Endothelial cell of umbilical vein (primary cell): ENCODE data around the gene C9orf152. TPM values are rescaled to one million over a fixed set of nuclear protein-coding genes. Genes with fewer than 3 reads are reported as not detected.

ENCODE experiments used
- BruUV-seq: library from RNA; stranded (reverse); fragments of 400-500 nt; replicated peaks from 2 replicates; lab custom pipeline; 2021; lab: Mats Ljungman, UMichigan
- CTCF ChIA-PET: fragments of 300-600, 350-600 bp; sonication (Branson Sonifier 250); formaldehyde crosslinking; loops from one replicate; lab custom pipeline; 2021; ENCODE audit warnings: antibody characterized with exemption, inconsistent platforms; lab: Charles Lee
- POLR2A ChIA-PET: fragments of 300-600, 350-600 bp; sonication (Branson Sonifier 250); formaldehyde crosslinking; loops from one replicate; lab custom pipeline; 2021; ENCODE audit warnings: antibody characterized with exemption, inconsistent platforms; lab: Charles Lee
- DNase-seq: peaks from one replicate; pipeline ENCODE4 v3.0.0-alpha.2; 2011; ENCODE audit warnings: low read depth, low spot score
- FAIRE-seq: peaks from 2 replicates; lab custom pipeline; 2011; peaks lifted over from hg19 to GRCh38; lab: Jason Lieb, UNC
- H2AFZ ChIP-seq: 2 replicates; pipeline ENCODE4 v1.6.0; 2012; ENCODE audit warnings: low read depth, low read length, control low read depth, inconsistent platforms
- H3K27ac ChIP-seq: 2 replicates; pipeline ENCODE4 v1.5.1; 2011; ENCODE audit warnings: low read depth, mild to moderate bottlenecking, control low read depth, low read length, moderate library complexity; ENCODE audit not compliant: insufficient read depth
- H3K27me3 ChIP-seq, 2 experiments: 2 replicates each; pipeline versions ENCODE4 v1.6.0 to v1.6.1; 2011; ENCODE audit warnings: low read length in 2 of 2, mixed read lengths in 1 of 2; ENCODE audit not compliant: control insufficient read depth in 2 of 2, insufficient read depth in 2 of 2
- H3K36me3 ChIP-seq, 2 experiments: 2 replicates in 1 of 2; 3 replicates in 1 of 2; pipeline ENCODE4 v1.5.1; 2011; ENCODE audit warnings: low read length in 2 of 2, mild to moderate bottlenecking in 1 of 2, moderate library complexity in 1 of 2; ENCODE audit not compliant: control insufficient read depth in 2 of 2, insufficient read depth in 2 of 2; ENCODE audit errors: extremely low read depth in 1 of 2
- H3K4me1 ChIP-seq: 3 replicates; pipeline ENCODE4 v1.5.1; 2011; ENCODE audit warnings: mild to moderate bottlenecking, low read length; ENCODE audit not compliant: control insufficient read depth, insufficient read depth; ENCODE audit errors: extremely low read depth
- H3K4me2 ChIP-seq: 2 replicates; pipeline ENCODE4 v1.6.1; 2011; ENCODE audit warnings: low read length, control low read depth, mixed read lengths; ENCODE audit not compliant: insufficient read depth
- H3K4me3 ChIP-seq, 3 experiments: fragments of 200-600 bp in 1 of 3; sonication (generic), shearing (Covaris generic) in 1 of 3; replicated peaks in 1 of 3; 2 replicates each; pipeline ENCODE4 v1.5.1; 2011 to 2016; ENCODE audit warnings: control low read depth in 3 of 3, low read length in 3 of 3, mild to moderate bottlenecking in 2 of 3, inconsistent platforms in 1 of 3, low read depth in 1 of 3, moderate library complexity in 1 of 3; ENCODE audit not compliant: insufficient read depth in 1 of 3
- H3K79me2 ChIP-seq: 2 replicates; pipeline ENCODE4 v1.6.0; 2012; ENCODE audit warnings: low read length, inconsistent platforms; ENCODE audit not compliant: control insufficient read depth, insufficient read depth
- H3K9ac ChIP-seq: replicated peaks from 2 replicates; pipeline ENCODE3; 2011; ENCODE audit warnings: low read length, control low read depth; ENCODE audit not compliant: insufficient read depth; ENCODE audit errors: extremely low read depth
- H3K9me1 ChIP-seq: replicated peaks from 3 replicates; pipeline ENCODE4 v1.6.0; 2011; ENCODE audit warnings: mild to moderate bottlenecking, low read length; ENCODE audit not compliant: control insufficient read depth, insufficient read depth; ENCODE audit errors: extremely low read depth
- H3K9me3 ChIP-seq: replicated peaks from 2 replicates; pipeline ENCODE4 v1.5.1; 2012; ENCODE audit warnings: low read length, inconsistent platforms; ENCODE audit not compliant: control insufficient read depth, insufficient read depth
- H4K20me1 ChIP-seq: replicated peaks from 2 replicates; pipeline ENCODE3; 2011; ENCODE audit warnings: mild to moderate bottlenecking, low read length; ENCODE audit not compliant: control insufficient read depth, insufficient read depth; ENCODE audit errors: extremely low read depth
- EZH2 ChIP-seq: IDR thresholded peaks from 2 replicates; pipeline ENCODE4 v1.6.1; 2012; ENCODE audit warnings: borderline replicate concordance, low read depth, mild to moderate bottlenecking, moderate library complexity, low read length, inconsistent platforms; ENCODE audit not compliant: severe bottlenecking
- FOS ChIP-seq: IDR thresholded peaks from 2 replicates; pipeline ENCODE4 v1.6.1; 2011; ENCODE audit warnings: mild to moderate bottlenecking, low read length, moderate library complexity, borderline replicate concordance; ENCODE audit not compliant: insufficient read depth
- GATA2 ChIP-seq: IDR thresholded peaks from 2 replicates; pipeline ENCODE4 v1.7.0; 2011; ENCODE audit warnings: low read depth, mild to moderate bottlenecking, moderate library complexity, mixed read lengths, low read length; ENCODE audit not compliant: insufficient read length, insufficient read depth
- JUN ChIP-seq: IDR thresholded peaks from 2 replicates; pipeline ENCODE4 v1.6.1; 2011; ENCODE audit warnings: borderline replicate concordance, low read depth; ENCODE audit not compliant: insufficient read length, insufficient read depth
- MYC ChIP-seq: IDR thresholded peaks from one replicate; pipeline ENCODE4 v1.6.1; 2011; ENCODE audit warnings: mild to moderate bottlenecking, low read depth, low read length
- POLR2A ChIP-seq: IDR thresholded peaks from 2 replicates; pipeline ENCODE4 v1.6.1; 2012; ENCODE audit warnings: low read depth, mild to moderate bottlenecking, control low read depth, low read length
- POLR2AphosphoS5 ChIP-seq: IDR thresholded peaks from 2 replicates; pipeline ENCODE4 v1.6.1; 2012; ENCODE audit warnings: low read depth, mild to moderate bottlenecking, control low read depth, low read length, moderate library complexity; ENCODE audit not compliant: insufficient read depth
- dilution Hi-C: fragments of 300-500 bp; cut with MboI; formaldehyde crosslinking; loops from one replicate; pipeline ENCODE4 v1.15.0; 2019; ENCODE audit warnings: low sequenced_read_pairs; ENCODE audit not compliant: extremely low pct_ligation_motif_present
- intact Hi-C: fragments of 100-400 bp; cut with micrococcal nuclease; formaldehyde crosslinking; loops from one replicate; pipeline ENCODE4 v1.10.0; 2022
- polyA plus RNA-seq, 4 experiments: library from polyadenylated mRNA; depleted of rRNA in 3 of 4; stranded (reverse) in 3 of 4; unstranded in 1 of 4; fragments of >200 nt; gene quantifications; 2 replicates each; pipeline versions ENCODE4 v1.2.1 to v1.2.3, GENCODE V29; 2011 to 2012; ENCODE audit warnings: missing spikeins in 1 of 4
- total RNA-seq: library from RNA; stranded (reverse); gene quantifications from 2 replicates; pipeline ENCODE4 v1.2.3, GENCODE V29; 2021
- TF ChIP-seq, protein P1 (sequence below), 2 donors: IDR thresholded peaks; 1 replicate in 1 of 2; 2 replicates in 1 of 2; pipeline ENCODE4 v1.5.1; 2011; ENCODE audit warnings: low read length in 2 of 2, mild to moderate bottlenecking in 2 of 2, moderate library complexity in 2 of 2, control low read depth in 1 of 2, inconsistent platforms in 1 of 2, low read depth in 1 of 2; ENCODE audit not compliant: insufficient read depth in 1 of 2; ENCODE audit errors: extremely low read depth in 1 of 2
- TF ChIP-seq, protein P2 (sequence below): IDR thresholded peaks from 2 replicates; pipeline ENCODE4 v1.6.1; 2011; ENCODE audit not compliant: insufficient read depth, insufficient read length

C9orf152 gene
- total and polyA plus RNA-seq, 2 donors (not counting 3 experiments of a cell fraction or from before 2014, with no cell fraction given): not detected

DNA sequence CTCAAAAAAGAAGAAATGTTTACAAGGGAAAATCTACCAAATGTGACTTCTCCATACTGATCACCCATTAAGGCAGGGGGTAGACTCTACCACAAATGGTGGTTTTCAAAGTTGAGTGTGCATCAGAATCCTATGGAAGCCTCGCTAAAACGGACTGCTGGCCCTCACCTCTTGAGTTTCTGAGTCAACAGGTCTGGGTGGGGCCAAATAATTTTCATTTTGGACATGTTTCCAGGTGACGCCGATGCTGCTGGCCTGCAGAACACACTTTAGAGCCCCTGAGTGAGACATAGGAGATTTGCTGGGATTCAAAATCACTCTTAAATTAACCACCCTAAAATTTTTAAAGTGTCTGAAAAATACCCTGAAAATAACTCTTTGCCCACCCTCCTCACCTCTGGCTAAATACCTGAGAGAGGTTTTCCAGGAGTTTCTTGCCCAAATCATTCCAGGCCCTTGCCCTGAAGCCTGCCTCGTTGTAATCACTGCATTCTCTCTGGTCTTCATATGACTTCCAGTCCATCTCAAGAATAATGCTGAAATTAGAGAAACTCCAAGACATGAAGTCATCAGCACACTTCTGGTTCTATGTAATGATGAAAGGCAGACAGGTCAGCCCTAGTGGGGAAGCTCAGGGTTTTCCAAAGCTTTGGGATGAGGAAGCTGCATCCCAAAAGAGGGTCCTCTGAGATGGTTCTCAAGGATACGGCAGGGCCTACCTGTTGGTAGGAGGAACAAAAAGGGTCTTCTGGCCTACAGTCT is 18.2 kb downstream of the C9orf152 start:
- H3K79me2 ChIP-seq: no peaks in the 10 kb centered on the region
- POLR2A ChIA-PET: no interaction called here
- CTCF ChIA-PET: no interaction called here
- no peaks in the 10 kb centered on the region for H3K9me1 ChIP-seq
- no peaks in the 10 kb centered on the region for H4K20me1 ChIP-seq
- no peak overlapping the region for H3K27ac ChIP-seq
- H3K9me3 ChIP-seq: no peaks in the 10 kb centered on the region
- dilution Hi-C loops: no loop called here
- no peak overlapping the region for H3K4me2 ChIP-seq
- no peak overlapping the region for H3K4me3 ChIP-seq
- intact Hi-C loops: loop anchor here (10.0 kb wide), 1 partner anchor 265 kb away; no protein-coding TSS in a partner anchor
- H2AFZ ChIP-seq: no peak overlapping the region
- BruUV-seq: no TSS peak
- peaks cover 2 to 5% of the 10 kb centered on the region in 2 experiments for H3K27me3 ChIP-seq
- TF ChIP-seq JUN (no peak), POLR2AphosphoS5 (no peak), FOS (no peak), EZH2 (no peak), MYC (no peak), POLR2A (no peak), GATA2 (no peak)
- TF ChIP-seq, protein P1, sequence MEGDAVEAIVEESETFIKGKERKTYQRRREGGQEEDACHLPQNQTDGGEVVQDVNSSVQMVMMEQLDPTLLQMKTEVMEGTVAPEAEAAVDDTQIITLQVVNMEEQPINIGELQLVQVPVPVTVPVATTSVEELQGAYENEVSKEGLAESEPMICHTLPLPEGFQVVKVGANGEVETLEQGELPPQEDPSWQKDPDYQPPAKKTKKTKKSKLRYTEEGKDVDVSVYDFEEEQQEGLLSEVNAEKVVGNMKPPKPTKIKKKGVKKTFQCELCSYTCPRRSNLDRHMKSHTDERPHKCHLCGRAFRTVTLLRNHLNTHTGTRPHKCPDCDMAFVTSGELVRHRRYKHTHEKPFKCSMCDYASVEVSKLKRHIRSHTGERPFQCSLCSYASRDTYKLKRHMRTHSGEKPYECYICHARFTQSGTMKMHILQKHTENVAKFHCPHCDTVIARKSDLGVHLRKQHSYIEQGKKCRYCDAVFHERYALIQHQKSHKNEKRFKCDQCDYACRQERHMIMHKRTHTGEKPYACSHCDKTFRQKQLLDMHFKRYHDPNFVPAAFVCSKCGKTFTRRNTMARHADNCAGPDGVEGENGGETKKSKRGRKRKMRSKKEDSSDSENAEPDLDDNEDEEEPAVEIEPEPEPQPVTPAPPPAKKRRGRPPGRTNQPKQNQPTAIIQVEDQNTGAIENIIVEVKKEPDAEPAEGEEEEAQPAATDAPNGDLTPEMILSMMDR (IDR thresholded peaks at IDR 0.05; ENCODE audit: extremely low read depth in 1 of 2, insufficient read depth in 1 of 2, low read depth in 1 of 2, low read length in 2 of 2): no peak
- TF ChIP-seq, protein P2, sequence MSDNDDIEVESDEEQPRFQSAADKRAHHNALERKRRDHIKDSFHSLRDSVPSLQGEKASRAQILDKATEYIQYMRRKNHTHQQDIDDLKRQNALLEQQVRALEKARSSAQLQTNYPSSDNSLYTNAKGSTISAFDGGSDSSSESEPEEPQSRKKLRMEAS: no peak
- H3K4me1 ChIP-seq: no peaks in the 10 kb centered on the region
- FAIRE-seq (no peak), DNase-seq (no peak)
- no peaks in the 10 kb centered on the region for H3K36me3 ChIP-seq
- H3K9ac ChIP-seq: no peak overlapping the region
